H1 (cell line): ENCODE data around the gene RRP1B. TPM values are rescaled to one million over a fixed set of nuclear protein-coding genes. Genes with fewer than 3 reads are reported as not detected.

Experiments
- CTCF ChIA-PET: fragments of 300-600 bp; sonication (Branson Sonifier 250); formaldehyde crosslinking; loops from one replicate; lab custom pipeline; 2021; ENCODE audit not compliant: partially characterized antibody; lab: Charles Lee
- POLR2A ChIA-PET: fragments of 300-600 bp; sonication (Branson Sonifier 250); formaldehyde crosslinking; loops from one replicate; lab custom pipeline; 2021; ENCODE audit warnings: inconsistent platforms; ENCODE audit not compliant: partially characterized antibody; lab: Charles Lee
- DNase-seq, 2 experiments: peaks; one replicate each; pipeline versions ENCODE4 v3.0.0 to v3.0.0-alpha.2; 2010 to 2022; ENCODE audit warnings: low spot score in 2 of 2, low read depth in 1 of 2, mixed read lengths in 1 of 2
- FAIRE-seq: peaks from 2 replicates; lab custom pipeline; 2011; peaks lifted over from hg19 to GRCh38; lab: Jason Lieb, UNC
- H2AFZ ChIP-seq: 2 replicates; pipeline ENCODE4 v1.8.1; 2012; ENCODE audit warnings: low read length, inconsistent platforms
- H2AK5ac ChIP-seq: 2 replicates; pipeline ENCODE4 v1.6.1; 2013; ENCODE audit warnings: low read depth, low read length
- H2BK120ac ChIP-seq: replicated peaks from 2 replicates; pipeline ENCODE3; 2013; ENCODE audit warnings: low read depth, low read length, inconsistent platforms
- H2BK12ac ChIP-seq: 2 replicates; pipeline ENCODE4 v1.6.1; 2013; ENCODE audit warnings: low read depth, low read length
- H2BK15ac ChIP-seq: 2 replicates; pipeline ENCODE4 v1.6.1; 2013; ENCODE audit warnings: low read length
- H2BK20ac ChIP-seq: 2 replicates; pipeline ENCODE4 v1.6.1; 2013; ENCODE audit warnings: low read length
- H2BK5ac ChIP-seq: 2 replicates; pipeline ENCODE4 v1.6.1; 2013; ENCODE audit warnings: low read depth, low read length
- H3K14ac ChIP-seq: 2 replicates; pipeline ENCODE4 v1.6.1; 2013; ENCODE audit warnings: inconsistent platforms; ENCODE audit not compliant: insufficient read length
- H3K18ac ChIP-seq: 2 replicates; pipeline ENCODE4 v1.6.1; 2013; ENCODE audit warnings: low read length; ENCODE audit errors: extremely low read depth
- H3K23ac ChIP-seq: 2 replicates; pipeline ENCODE4 v1.6.1; 2013; ENCODE audit warnings: inconsistent platforms; ENCODE audit not compliant: insufficient read length
- H3K23me2 ChIP-seq: 2 replicates; pipeline ENCODE4 v1.6.1; 2013; ENCODE audit warnings: low read depth, low read length
- H3K27ac ChIP-seq: 2 replicates; pipeline ENCODE4 v1.6.1; 2011; ENCODE audit warnings: low read depth, low read length, inconsistent platforms
- H3K27me3 ChIP-seq, 4 experiments: replicated peaks in 1 of 4; 1 replicate in 1 of 4; 2 replicates in 3 of 4; pipeline versions ENCODE4 v1.6.1 to v1.8.1; 2011 to 2013; ENCODE audit warnings: low read length in 3 of 4, mild to moderate bottlenecking in 3 of 4, inconsistent platforms in 2 of 4, mixed read lengths in 2 of 4, moderate library complexity in 1 of 4; ENCODE audit not compliant: control insufficient read depth in 3 of 4, insufficient read depth in 3 of 4; ENCODE audit errors: extremely low read depth in 1 of 4
- H3K36me3 ChIP-seq, 4 experiments: 2 replicates each; pipeline versions ENCODE4 v1.6.1 to v1.8.1; 2011 to 2013; ENCODE audit warnings: mild to moderate bottlenecking in 4 of 4, low read length in 3 of 4, moderate library complexity in 2 of 4, control low read depth in 1 of 4, inconsistent platforms in 1 of 4; ENCODE audit not compliant: insufficient read depth in 4 of 4, control insufficient read depth in 2 of 4
- H3K4ac ChIP-seq: replicated peaks from 2 replicates; pipeline ENCODE3; 2013; ENCODE audit warnings: low read length, low read depth, mixed read lengths, inconsistent platforms; ENCODE audit not compliant: insufficient read length
- H3K4me1 ChIP-seq, 4 experiments: replicated peaks in 1 of 4; 1 replicate in 1 of 4; 2 replicates in 3 of 4; pipeline versions ENCODE4 v1.6.1 to v1.8.1; 2011 to 2013; ENCODE audit warnings: low read length in 3 of 4, inconsistent platforms in 2 of 4, mixed read lengths in 1 of 4; ENCODE audit not compliant: insufficient read depth in 4 of 4, control insufficient read depth in 3 of 4
- H3K4me2 ChIP-seq, 2 experiments: 2 replicates each; pipeline versions ENCODE4 v1.6.1 to v1.8.1; 2011 to 2013; ENCODE audit warnings: low read depth in 2 of 2, low read length in 2 of 2, control low read depth in 1 of 2, inconsistent platforms in 1 of 2, mild to moderate bottlenecking in 1 of 2; ENCODE audit not compliant: insufficient read depth in 1 of 2
- H3K4me3 ChIP-seq, 4 experiments: fragments of 200-600, 300-600 bp in 1 of 4; sonication (generic), shearing (Covaris generic), sonication (Bioruptor Twin) in 1 of 4; 2 replicates each; pipeline versions ENCODE4 v1.5.1 to v1.8.1; 2011 to 2016; ENCODE audit warnings: low read length in 4 of 4, low read depth in 3 of 4, control low read depth in 2 of 4, inconsistent platforms in 2 of 4, mild to moderate bottlenecking in 2 of 4, mixed read lengths in 1 of 4, moderate library complexity in 1 of 4; ENCODE audit not compliant: insufficient read depth in 2 of 4; ENCODE audit errors: extremely low read depth in 1 of 4
- H3K56ac ChIP-seq: replicated peaks from 2 replicates; pipeline ENCODE3; 2013; ENCODE audit warnings: low read depth, mild to moderate bottlenecking, mixed read lengths, low read length, inconsistent platforms; ENCODE audit not compliant: insufficient read length
- H3K79me1 ChIP-seq: 2 replicates; pipeline ENCODE4 v1.6.1; 2013; ENCODE audit warnings: low read depth, low read length, control low read depth
- H3K79me2 ChIP-seq, 2 experiments: 2 replicates each; pipeline versions ENCODE4 v1.6.1 to v1.8.1; 2012 to 2013; ENCODE audit warnings: low read length in 2 of 2, mild to moderate bottlenecking in 2 of 2, inconsistent platforms in 1 of 2; ENCODE audit not compliant: insufficient read depth in 2 of 2, control insufficient read depth in 1 of 2
- H3K9ac ChIP-seq, 4 experiments: replicated peaks in 1 of 4; 1 replicate in 1 of 4; 2 replicates in 3 of 4; pipeline versions ENCODE4 v1.6.1 to v1.8.1; 2011 to 2013; ENCODE audit warnings: low read depth in 3 of 4, low read length in 3 of 4, control low read depth in 2 of 4, mild to moderate bottlenecking in 2 of 4, moderate library complexity in 2 of 4, inconsistent platforms in 1 of 4; ENCODE audit errors: extremely low read depth in 1 of 4
- H3K9me3 ChIP-seq, 2 experiments: 2 replicates each; pipeline versions ENCODE4 v1.6.1 to v1.8.1; 2012 to 2013; ENCODE audit warnings: mild to moderate bottlenecking in 2 of 2, moderate library complexity in 2 of 2, control low read depth in 1 of 2, inconsistent platforms in 1 of 2, low read depth in 1 of 2, low read length in 1 of 2, mixed read lengths in 1 of 2; ENCODE audit not compliant: insufficient read depth in 2 of 2
- H4K20me1 ChIP-seq, 2 experiments: replicated peaks in 1 of 2; 2 replicates each; pipeline versions ENCODE3 to v1.8.1; 2011 to 2013; ENCODE audit warnings: inconsistent platforms in 2 of 2, low read length in 2 of 2, mild to moderate bottlenecking in 1 of 2; ENCODE audit not compliant: insufficient read depth in 2 of 2, control insufficient read depth in 1 of 2
- H4K5ac ChIP-seq: 2 replicates; pipeline ENCODE4 v1.6.1; 2013; ENCODE audit warnings: low read length, low read depth, mixed read lengths, inconsistent platforms; ENCODE audit not compliant: insufficient read length
- H4K8ac ChIP-seq: 2 replicates; pipeline ENCODE4 v1.8.0; 2013; ENCODE audit warnings: mild to moderate bottlenecking, moderate library complexity, low read length, inconsistent platforms; ENCODE audit not compliant: insufficient read depth; ENCODE audit errors: extremely low read depth
- H4K91ac ChIP-seq: replicated peaks from 2 replicates; pipeline ENCODE3; 2013; ENCODE audit warnings: low read length, mixed read lengths, inconsistent platforms; ENCODE audit not compliant: insufficient read length
- EP300 ChIP-seq, 2 experiments: IDR thresholded peaks; 1 replicate in 1 of 2; 2 replicates in 1 of 2; pipeline ENCODE4 v1.6.1; 2011 to 2012; ENCODE audit warnings: low read depth in 2 of 2, low read length in 2 of 2, mild to moderate bottlenecking in 2 of 2, borderline replicate concordance in 1 of 2, inconsistent platforms in 1 of 2, moderate library complexity in 1 of 2
- KDM5A ChIP-seq: fragments of 200-600 bp; IDR thresholded peaks from 2 replicates; pipeline ENCODE4 v1.7.1; 2012; ENCODE audit warnings: mild to moderate bottlenecking, low read length, inconsistent platforms, mixed read lengths
- SRF ChIP-seq: IDR thresholded peaks from 2 replicates; pipeline ENCODE4 v1.6.1; 2011; ENCODE audit warnings: mild to moderate bottlenecking, low read depth, low read length, moderate library complexity
- ZNF274 ChIP-seq: IDR thresholded peaks from 2 replicates; pipeline ENCODE4 v1.7.0; 2012; ENCODE audit warnings: low read length, borderline replicate concordance; ENCODE audit errors: extremely low read depth
- WGBS, 2 experiments: shearing (Covaris generic) in 1 of 2; methylation state at CpG; one replicate each; pipeline versions ENCODE4 v1.1.6 to v1.1.7; 2013 to 2015; ENCODE audit warnings: low lambda C conversion rate in 2 of 2, mixed read lengths in 2 of 2, inconsistent platforms in 1 of 2, low coverage in 1 of 2, missing lambda C conversion rate in 1 of 2; ENCODE audit not compliant: insufficient replicate concordance in 2 of 2, insufficient coverage in 1 of 2, insufficient read length in 1 of 2; ENCODE audit errors: extremely low coverage in 1 of 2, missing lambda C conversion rate in 1 of 2; 5-methylcytosine and 5-hydroxymethylcytosine counted together
- polyA plus RNA-seq, 7 experiments: library from polyadenylated mRNA; depleted of rRNA in 3 of 7; stranded (reverse) in 5 of 7; unstranded in 2 of 7; fragments of >200 nt in 5 of 7; fragments of 200-250 nt in 2 of 7; gene quantifications; 1 replicate in 5 of 7; 2 replicates in 1 of 7; 4 replicates in 1 of 7; pipeline versions ENCODE4 v1.2.1 to v1.2.3, GENCODE V29; 2011 to 2013; ENCODE audit warnings: missing spikeins in 2 of 7, mixed read lengths in 2 of 7
- total RNA-seq: library from RNA; stranded (reverse); fragmentation: NEBNext Ultra II Directional; extraction: Animal tissue kit (Norgen Biotek cat#: 25700); gene quantifications from 2 replicates; pipeline ENCODE4 v1.2.1, GENCODE V29; 2021

RRP1B gene
- total and polyA plus RNA-seq, 2 of the 8 experiments (the other 6 are each of a cell fraction or from before 2014, with no cell fraction given), result 25.8 to 97.3 TPM

DNA sequence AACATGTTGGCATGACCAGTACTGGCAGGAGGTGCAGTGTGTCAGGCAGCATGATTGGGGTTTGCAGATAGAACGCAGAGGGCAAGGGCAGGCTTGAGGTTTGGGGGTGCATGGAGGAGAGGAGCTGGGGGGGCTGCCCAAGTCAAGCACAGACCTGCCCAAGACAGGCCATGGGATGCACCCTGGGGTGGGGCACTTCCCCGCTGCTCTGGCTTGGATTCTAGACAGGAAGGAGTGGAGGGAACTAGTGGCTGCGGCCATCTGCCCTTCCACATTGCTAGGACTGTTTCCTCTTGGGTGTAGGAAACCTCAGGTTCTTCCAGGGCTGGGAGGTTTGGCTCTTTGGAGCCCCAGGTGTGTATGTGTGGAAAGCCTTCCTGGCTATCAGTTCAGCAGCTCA lies 62.6 kb downstream of the RRP1B start:
- Histone ChIP-seq H3K4me2 (no peak overlapping the region), H3K23me2 (peaks cover 16% of the 10 kb centered on the region; the same call in 1 of the 2 replicates), H3K14ac (no peak overlapping the region), H4K91ac (no peak overlapping the region), H3K9ac (no peak overlapping the region), H2AK5ac (no peak overlapping the region), H3K79me2 (peaks cover 14 to 45% of the 10 kb centered on the region in 2 experiments; a peak in 3 of 4 replicates), H3K27ac (no peak overlapping the region), H2AFZ (no peak overlapping the region), H3K27me3 (peaks cover 0 to 7% (median 5%) of the 10 kb centered on the region in 4 experiments; a peak in 4 of 7 replicates), H3K9me3 (no peaks in the 10 kb centered on the region), H4K5ac (no peak overlapping the region), H3K18ac (no peak overlapping the region), H3K4me3 (no peak overlapping the region), H4K8ac (no peak overlapping the region; the same call in 1 of the 2 replicates), H2BK15ac (no peak overlapping the region), H3K4me1 (peaks cover 0 to 24% (median 14%) of the 10 kb centered on the region in 4 experiments; a peak in 6 of 7 replicates), H2BK12ac (no peak overlapping the region), H3K79me1 (peaks cover 22% of the 10 kb centered on the region), H2BK20ac (no peak overlapping the region), H3K4ac (no peak overlapping the region), H4K20me1 (peaks cover 8 to 25% of the 10 kb centered on the region in 2 experiments), H2BK120ac (no peak overlapping the region), H3K23ac (no peak overlapping the region), H2BK5ac (no peak overlapping the region; the same call in 1 of the 2 replicates), H3K56ac (no peak overlapping the region), H3K36me3 (no peaks in the 10 kb centered on the region)
- no peak for FAIRE-seq
- CTCF ChIA-PET, result no interaction called here
- WGBS, 2 experiments, result 89% methylated on average over 3 of the region's 3 CpGs; no CpG with 5 or more reads in 1 of the 2 experiments
- POLR2A ChIA-PET, result interaction anchor here (1.6 to 4.7 kb wide), 4 partner anchors 8 to 66 kb away, joined by 3 to 41 read pairs (median 10); no protein-coding TSS in a partner anchor
- no peak for TF ChIP-seq KDM5A
- TF ChIP-seq EP300 (IDR thresholded peaks at IDR 0.05; ENCODE audit: borderline replicate concordance in 1 of 2, low read depth in 2 of 2, low read length in 2 of 2), result no peak
- TF ChIP-seq ZNF274, result no peak
- TF ChIP-seq SRF, result no peak
- no peak for DNase-seq
